ENCODE results near the gene CCDC121.

CCDC121 gene

DNA sequence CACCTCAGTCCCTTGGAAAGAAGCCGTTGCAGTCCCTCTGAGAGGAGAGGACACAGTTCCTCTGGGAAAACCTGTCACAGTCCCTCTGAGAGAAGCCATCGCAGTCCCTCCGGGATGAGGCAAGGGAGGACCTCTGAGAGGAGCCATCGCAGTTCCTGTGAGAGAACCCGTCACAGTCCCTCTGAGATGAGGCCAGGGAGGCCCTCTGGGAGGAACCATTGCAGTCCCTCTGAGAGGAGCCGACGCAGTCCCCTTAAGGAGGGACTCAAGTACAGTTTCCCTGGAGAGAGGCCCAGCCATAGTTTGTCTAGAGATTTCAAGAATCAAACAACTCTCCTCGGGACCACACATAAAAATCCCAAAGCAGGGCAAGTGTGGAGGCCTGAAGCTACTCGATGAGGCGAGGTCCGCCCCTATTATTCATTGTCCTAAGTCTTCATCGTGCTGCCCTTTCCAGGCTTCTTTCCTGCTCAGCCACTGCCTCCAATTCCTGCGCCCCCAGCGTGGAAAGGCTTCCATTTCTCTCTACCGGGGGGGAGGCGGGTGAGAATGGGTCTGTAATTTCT lies 46.6 kb downstream of the CCDC121 start:
- H3K4me1 ChIP-seq (ENCODE audit: control insufficient read depth, insufficient read depth, low read length): 0 out of 2 replicates have a peak, but pooled peaks cover 6% of the 10 kb centered on the region
- no peaks in the 10 kb centered on the region for H3K9me3 ChIP-seq (ENCODE audit: control insufficient read depth, insufficient read depth, low read length)
- H3K4me3 ChIP-seq (ENCODE audit: low read depth, low read length): peak overlapping the region; percentile 95
- peaks cover 8% of the 10 kb centered on the region for H3K27me3 ChIP-seq (ENCODE audit: control insufficient read depth, insufficient read depth, low read length)
- no peak overlapping the region for H3K9ac ChIP-seq (ENCODE audit: low read depth, low read length)
- no peaks in the 10 kb centered on the region for H3K36me3 ChIP-seq (ENCODE audit: control insufficient read depth, insufficient read depth, low read length)
- no peak overlapping the region for H3K27ac ChIP-seq (ENCODE audit: low read depth, low read length)

DNA sequence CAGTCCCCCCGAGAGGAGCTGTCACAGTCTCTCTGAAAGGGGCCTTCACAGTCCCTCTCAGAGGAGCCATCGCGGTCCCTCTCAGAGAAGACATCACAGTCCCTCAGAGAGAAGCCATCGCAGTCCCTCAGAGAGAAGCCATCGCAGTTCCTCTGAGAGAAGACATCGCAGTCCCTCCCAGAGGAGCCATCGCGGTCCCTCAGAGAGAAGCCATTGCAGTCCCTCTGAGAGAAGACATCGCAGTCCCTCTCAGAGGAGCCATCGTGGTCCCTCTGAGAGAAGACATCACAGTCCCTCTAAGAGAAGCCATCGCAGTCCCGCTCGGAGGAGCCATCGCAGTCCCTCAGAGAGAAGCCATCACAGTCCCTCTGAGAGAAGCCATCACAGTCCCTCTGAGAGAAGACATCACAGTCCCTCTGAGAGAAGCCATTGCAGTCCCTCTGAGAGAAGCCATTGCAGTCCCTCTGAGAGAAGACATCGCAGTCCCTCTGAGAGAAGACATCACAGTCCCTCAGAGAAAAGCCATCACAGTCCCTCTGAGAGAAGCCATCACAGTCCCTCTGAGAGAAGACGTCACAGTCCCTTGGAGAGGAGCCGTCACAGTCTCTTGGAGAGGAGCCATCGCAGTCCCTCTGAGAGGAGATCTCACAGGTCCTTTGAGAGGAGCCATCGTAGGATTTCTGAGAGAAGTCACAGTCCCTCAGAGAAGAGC lies 47.2 kb downstream of the CCDC121 start:
- Histone ChIP-seq H3K9me3 (ENCODE audit: control insufficient read depth, insufficient read depth, low read length) (0 out of 2 replicates have a peak, but pooled peaks cover 3% of the 10 kb centered on the region), H3K27me3 (ENCODE audit: control insufficient read depth, insufficient read depth, low read length) (peaks cover 8% of the 10 kb centered on the region), H3K4me1 (ENCODE audit: control insufficient read depth, insufficient read depth, low read length) (0 out of 2 replicates have a peak, but pooled peaks cover 6% of the 10 kb centered on the region), H3K9ac (ENCODE audit: low read depth, low read length) (no peak overlapping the region), H3K36me3 (ENCODE audit: control insufficient read depth, insufficient read depth, low read length) (no peaks in the 10 kb centered on the region), H3K4me3 (ENCODE audit: low read depth, low read length) (no peak overlapping the region), H3K27ac (ENCODE audit: low read depth, low read length) (no peak overlapping the region)
